ENCODE measurements around the gene IGSF21. TPM values are rescaled to one million over a fixed set of nuclear protein-coding genes. Genes with fewer than 3 reads are reported as not detected.

The IGSF21 gene
- polyA plus RNA-seq, 2 of the 4 experiments (the other 2 are of a cell fraction), result not detected

DNA sequence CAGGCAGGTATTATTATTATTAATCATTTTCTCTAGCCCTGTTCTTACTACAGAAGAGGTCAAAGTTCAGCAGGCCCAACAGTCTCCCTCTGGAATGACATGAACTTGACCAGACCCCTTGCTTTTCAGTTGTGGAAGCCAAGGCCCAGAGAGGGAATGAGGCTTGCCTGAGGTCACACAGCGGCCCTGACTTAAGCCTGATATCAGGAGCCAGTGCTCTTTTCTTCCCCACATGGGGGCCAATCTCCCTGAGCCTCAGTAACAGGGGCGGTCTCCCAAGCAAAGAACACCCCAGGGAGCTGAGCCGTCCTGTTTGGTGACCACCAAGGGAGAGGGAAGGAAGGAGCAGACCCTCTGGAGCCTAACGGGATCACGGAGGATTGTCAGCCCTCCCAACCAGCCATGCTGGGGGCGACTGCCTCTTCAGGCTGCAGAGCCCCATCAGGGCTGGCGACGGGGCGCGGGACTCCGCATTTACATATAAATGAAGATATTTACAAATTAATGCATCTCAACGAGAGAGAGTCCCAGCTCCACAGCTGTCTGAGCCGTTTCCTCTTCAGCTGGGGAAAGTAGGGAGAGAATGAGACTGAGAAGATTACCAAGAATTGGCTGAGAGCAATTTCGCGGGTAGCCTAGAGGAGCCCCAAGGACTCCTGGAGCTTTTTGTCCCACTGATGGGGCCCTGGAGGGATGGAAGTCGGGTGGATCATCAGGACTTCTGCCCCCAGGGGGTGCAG is 187.0 kb downstream of the IGSF21 start:
- CTCF ChIA-PET, result interaction anchor here (1.6 kb wide), 1 partner anchor 287 kb away, joined by 6 read pairs; no protein-coding TSS in a partner anchor
- TF ChIP-seq CEBPB (IDR thresholded peaks at IDR 0.05) (no peak), ZSCAN20 (CRISPR knock-in tag; IDR thresholded peaks at IDR 0.05) (no peak), KDM5A (IDR thresholded peaks at IDR 0.05) (no peak), POLR2AphosphoS2 (conservative IDR thresholded peaks at IDR 0.05; ENCODE audit: low read length) (no peak), HOXB5 (CRISPR knock-in tag; IDR thresholded peaks at IDR 0.05) (no peak), MAX (IDR thresholded peaks at IDR 0.05) (no peak), NFE2L2 (conservative IDR thresholded peaks at IDR 0.05; ENCODE audit: low read length) (no peak), EP300 (IDR thresholded peaks at IDR 0.05) (no peak), BHLHE40 (IDR thresholded peaks at IDR 0.05; ENCODE audit: low read depth, low read length) (no peak), HEYL (CRISPR knock-in tag; IDR thresholded peaks at IDR 0.05) (no peak), JUNB (IDR thresholded peaks at IDR 0.05) (no peak), EHF (CRISPR knock-in tag; IDR thresholded peaks at IDR 0.05) (no peak), SREBF2 (IDR thresholded peaks at IDR 0.05) (no peak), NR3C1 (IDR thresholded peaks at IDR 0.05) (no peak)
- TF ChIP-seq, protein P1, sequence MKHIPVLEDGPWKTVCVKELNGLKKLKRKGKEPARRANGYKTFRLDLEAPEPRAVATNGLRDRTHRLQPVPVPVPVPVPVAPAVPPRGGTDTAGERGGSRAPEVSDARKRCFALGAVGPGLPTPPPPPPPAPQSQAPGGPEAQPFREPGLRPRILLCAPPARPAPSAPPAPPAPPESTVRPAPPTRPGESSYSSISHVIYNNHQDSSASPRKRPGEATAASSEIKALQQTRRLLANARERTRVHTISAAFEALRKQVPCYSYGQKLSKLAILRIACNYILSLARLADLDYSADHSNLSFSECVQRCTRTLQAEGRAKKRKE (CRISPR knock-in tag; IDR thresholded peaks at IDR 0.05; ENCODE audit: low read depth), result no peak
- TF ChIP-seq, protein P2, sequence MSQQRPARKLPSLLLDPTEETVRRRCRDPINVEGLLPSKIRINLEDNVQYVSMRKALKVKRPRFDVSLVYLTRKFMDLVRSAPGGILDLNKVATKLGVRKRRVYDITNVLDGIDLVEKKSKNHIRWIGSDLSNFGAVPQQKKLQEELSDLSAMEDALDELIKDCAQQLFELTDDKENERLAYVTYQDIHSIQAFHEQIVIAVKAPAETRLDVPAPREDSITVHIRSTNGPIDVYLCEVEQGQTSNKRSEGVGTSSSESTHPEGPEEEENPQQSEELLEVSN (IDR thresholded peaks at IDR 0.05; ENCODE audit: borderline replicate concordance, low read depth), result no peak

GRCh38 chr1:18297896-18298648 is 190.5 kb downstream of the IGSF21 start:
- TF ChIP-seq MAX (IDR thresholded peaks at IDR 0.05) (no peak), NPAS2 (CRISPR knock-in tag; IDR thresholded peaks at IDR 0.05; ENCODE audit: borderline replicate concordance) (no peak), NR3C1 (IDR thresholded peaks at IDR 0.05) (no peak)
- TF ChIP-seq, protein P3, sequence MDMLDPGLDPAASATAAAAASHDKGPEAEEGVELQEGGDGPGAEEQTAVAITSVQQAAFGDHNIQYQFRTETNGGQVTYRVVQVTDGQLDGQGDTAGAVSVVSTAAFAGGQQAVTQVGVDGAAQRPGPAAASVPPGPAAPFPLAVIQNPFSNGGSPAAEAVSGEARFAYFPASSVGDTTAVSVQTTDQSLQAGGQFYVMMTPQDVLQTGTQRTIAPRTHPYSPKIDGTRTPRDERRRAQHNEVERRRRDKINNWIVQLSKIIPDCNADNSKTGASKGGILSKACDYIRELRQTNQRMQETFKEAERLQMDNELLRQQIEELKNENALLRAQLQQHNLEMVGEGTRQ (IDR thresholded peaks at IDR 0.05), result no peak
- H3K4me2 ChIP-seq, result no peak overlapping the region
- 3% methylated on average over 8 of the region's 11 CpGs for WGBS (ENCODE audit: missing lambda C conversion rate)
- no peak for DNase-seq (ENCODE audit: low read depth in 1 of 2, low spot score in 1 of 2)
- no peak for FAIRE-seq
- H3K9me3 ChIP-seq, result no peaks in the 10 kb centered on the region
- no peak overlapping the region for H3K27ac ChIP-seq
- no peak overlapping the region for H3K4me3 ChIP-seq
- ChIA-PET POLR2A (no interaction called here), CTCF (interaction anchor here (0.6 to 1.7 kb wide), 5 partner anchors 8 to 82 kb away, joined by 3 to 5 read pairs (median 3); no protein-coding TSS in a partner anchor)
- ATAC-seq, result no peak
- H3K4me1 ChIP-seq, result no peaks in the 10 kb centered on the region

More for the DNA sequence above, 187.0 kb downstream of the IGSF21 start:
- ATAC-seq, result no peak
- FAIRE-seq, result no peak
- Histone ChIP-seq H3K9me3 (no peaks in the 10 kb centered on the region), H3K4me3 (no peak overlapping the region), H3K27ac (no peak overlapping the region), H3K4me1 (no peaks in the 10 kb centered on the region), H3K4me2 (no peak overlapping the region)
- no peak for DNase-seq (ENCODE audit: low read depth in 1 of 2, low spot score in 1 of 2)
- POLR2A ChIA-PET, result no interaction called here
- WGBS (ENCODE audit: missing lambda C conversion rate), result 32% methylated on average over 9 of the region's 16 CpGs
